Gastrocnemius medialis (tissue), 4 donors: ENCODE results near the gene ADAMTSL1.

ENCODE experiments used
- CTCF ChIP-seq, 5 experiments: fragments of 450-650 bp in 3 of 5; fragments of 200-600 bp in 2 of 5; sonication (generic) in 2 of 5; IDR thresholded peaks in 4 of 5; conservative IDR thresholded peaks in 1 of 5; 1 replicate in 4 of 5; 2 replicates in 1 of 5; pipeline ENCODE4 v1.5.1; 2016 to 2019; ENCODE audit warnings: antibody characterized with exemption in 5 of 5, mild to moderate bottlenecking in 3 of 5, moderate library complexity in 3 of 5
- POLR2A ChIP-seq, 2 donors: fragments of 450-650 bp; IDR thresholded peaks; one replicate each; pipeline ENCODE4 v1.6.1; 2017; ENCODE audit warnings: antibody characterized with exemption in 2 of 2, mild to moderate bottlenecking in 2 of 2, moderate library complexity in 2 of 2

- TF ChIP-seq CTCF (IDR thresholded peaks at IDR 0.05 in 4 of 5, conservative IDR thresholded peaks at IDR 0.05 in 1 of 5) (no peak), POLR2A (IDR thresholded peaks at IDR 0.05) (no peak)
Measured at GRCh38 chr9:18675973-18676372, 202.0 kb downstream of the ADAMTSL1 start.
